Neural cell (in vitro differentiated cells): ENCODE measurements around the gene KRT33A. TPM values are rescaled to one million over a fixed set of nuclear protein-coding genes. Genes with fewer than 3 reads are reported as not detected.

Experiments
- H2AFZ ChIP-seq: fragments of 200-600, 300-800 bp; sonication (generic), shearing (Covaris generic); 2 replicates; pipeline ENCODE4 v1.6.0; 2014; ENCODE audit warnings: low read depth, mild to moderate bottlenecking, antibody characterized with exemption, low read length, moderate library complexity
- H3F3A ChIP-seq: fragments of 200-600 bp; shearing (Covaris generic); 2 replicates; pipeline ENCODE4 v1.6.1; 2016; ENCODE audit warnings: mild to moderate bottlenecking, moderate library complexity, mixed read lengths, antibody characterized with exemption, low read length; ENCODE audit not compliant: insufficient read depth, poor library complexity, severe bottlenecking
- H3K27ac ChIP-seq: fragments of 200-600, 300-800 bp; sonication (generic), shearing (Covaris generic); 2 replicates; pipeline ENCODE4 v1.5.1; 2014; ENCODE audit warnings: mild to moderate bottlenecking, low read length, moderate library complexity
- H3K27me3 ChIP-seq: fragments of 300-800, 200-600 bp; sonication (generic), shearing (Covaris generic); 2 replicates; pipeline ENCODE4 v1.6.0; 2014; ENCODE audit warnings: mild to moderate bottlenecking, low read depth, low read length, moderate library complexity; ENCODE audit not compliant: insufficient read depth
- H3K36me3 ChIP-seq: fragments of 300-800, 200-600 bp; sonication (generic), shearing (Covaris generic); 2 replicates; pipeline ENCODE4 v1.5.1; 2014; ENCODE audit warnings: mild to moderate bottlenecking, antibody characterized with exemption, low read length, moderate library complexity; ENCODE audit not compliant: insufficient read depth
- H3K4me2 ChIP-seq: fragments of 300-800, 200-600 bp; sonication (generic), shearing (Covaris generic); 2 replicates; pipeline ENCODE4 v1.6.0; 2014; ENCODE audit warnings: mild to moderate bottlenecking, low read length
- H3K4me3 ChIP-seq: fragments of 300-800, 200-600 bp; sonication (generic), shearing (Covaris generic); 2 replicates; pipeline ENCODE4 v1.5.1; 2014; ENCODE audit warnings: mild to moderate bottlenecking, low read length, moderate library complexity
- H3K79me2 ChIP-seq: fragments of 200-600 bp; shearing (Covaris generic); replicated peaks from 2 replicates; pipeline ENCODE4 v1.6.0; 2014; ENCODE audit warnings: mild to moderate bottlenecking, low read length, moderate library complexity; ENCODE audit not compliant: insufficient read depth
- H3K9ac ChIP-seq: fragments of 300-800, 200-600 bp; sonication (generic), shearing (Covaris generic); 2 replicates; pipeline ENCODE4 v1.6.1; 2016; ENCODE audit warnings: mild to moderate bottlenecking, low read length, mixed read lengths
- H3K9me2 ChIP-seq: fragments of 200-600 bp; shearing (Covaris generic); 2 replicates; pipeline ENCODE4 v1.6.1; 2016; ENCODE audit warnings: mild to moderate bottlenecking, low read length, mixed read lengths; ENCODE audit not compliant: insufficient read depth
- H3K9me3 ChIP-seq: fragments of 200-600, 300-800 bp; sonication (generic), shearing (Covaris generic); 2 replicates; pipeline ENCODE4 v1.6.1; 2016; ENCODE audit warnings: mild to moderate bottlenecking, mixed run types, low read length, moderate library complexity, mixed read lengths
- H4K20me1 ChIP-seq: fragments of 200-600 bp; shearing (Covaris generic); 2 replicates; pipeline ENCODE4 v1.6.1; 2016; ENCODE audit warnings: mild to moderate bottlenecking, mixed run types; ENCODE audit not compliant: insufficient read depth
- CTCF ChIP-seq: fragments of 450-650 bp; IDR thresholded peaks from 2 replicates; pipeline ENCODE4 v1.5.1; 2014; ENCODE audit warnings: antibody characterized with exemption, mild to moderate bottlenecking, moderate library complexity; ENCODE audit not compliant: poor library complexity, severe bottlenecking
- EP300 ChIP-seq: fragments of 450-650 bp; conservative IDR thresholded peaks from 2 replicates; pipeline ENCODE4 v1.6.1; 2014; ENCODE audit warnings: antibody characterized with exemption, mild to moderate bottlenecking, moderate library complexity; ENCODE audit not compliant: poor library complexity, severe bottlenecking
- EZH2 ChIP-seq: fragments of 200-600, 300-800 bp; shearing (Covaris generic), sonication (generic); IDR thresholded peaks from 2 replicates; pipeline ENCODE4 v1.6.1; 2014; ENCODE audit warnings: antibody characterized with exemption, low read length, borderline replicate concordance, mild to moderate bottlenecking; ENCODE audit not compliant: insufficient read depth, poor library complexity, severe bottlenecking
- MXI1 ChIP-seq: fragments of 450-650 bp; conservative IDR thresholded peaks from 2 replicates; pipeline ENCODE4 v1.6.1; 2014; ENCODE audit warnings: antibody characterized with exemption, mild to moderate bottlenecking; ENCODE audit not compliant: poor library complexity, severe bottlenecking
- POLR2AphosphoS5 ChIP-seq: IDR thresholded peaks from 2 replicates; pipeline ENCODE4 v1.6.1; 2012
- RAD21 ChIP-seq: fragments of 450-650 bp; conservative IDR thresholded peaks from 2 replicates; pipeline ENCODE4 v1.6.1; 2014; ENCODE audit warnings: antibody characterized with exemption, mild to moderate bottlenecking, moderate library complexity
- REST ChIP-seq: IDR thresholded peaks from 2 replicates; pipeline ENCODE4 v1.6.1; 2012; ENCODE audit warnings: borderline replicate concordance
- SMC3 ChIP-seq: fragments of 450-650 bp; conservative IDR thresholded peaks from 2 replicates; pipeline ENCODE4 v1.6.1; 2014; ENCODE audit warnings: antibody characterized with exemption, mild to moderate bottlenecking, moderate library complexity; ENCODE audit not compliant: poor library complexity
- TAF1 ChIP-seq: IDR thresholded peaks from 2 replicates; pipeline ENCODE4 v1.6.1; 2012; ENCODE audit warnings: low read depth
- polyA plus RNA-seq: library from polyadenylated mRNA; depleted of rRNA; stranded (reverse); fragments of >200 nt; gene quantifications from 2 replicates; pipeline ENCODE4 v1.2.3, GENCODE V29; 2014

The KRT33A gene
- polyA plus RNA-seq, 1 donor from 2014 or later = not detected

DNA sequence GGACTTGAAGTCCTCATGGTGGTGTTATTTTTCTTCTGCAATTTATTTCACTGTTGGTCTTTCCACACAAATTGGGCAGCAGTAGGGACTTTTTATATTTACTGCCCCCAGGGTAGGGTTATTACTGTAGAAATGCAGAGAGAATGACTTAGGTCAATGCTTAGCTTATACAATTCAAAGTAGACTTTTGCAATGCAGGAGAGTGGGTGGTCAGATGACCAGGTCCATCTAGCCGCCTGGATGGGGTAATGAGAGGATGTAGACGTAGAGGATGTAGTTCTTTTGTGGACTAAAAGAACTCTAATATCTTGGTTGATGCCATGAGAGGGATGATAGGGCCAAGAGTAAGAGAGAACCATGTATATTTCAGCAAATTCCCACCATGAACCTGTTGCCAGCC, 32.4 kb downstream of the KRT33A start:
- H3K36me3 ChIP-seq = no peaks in the 10 kb centered on the region
- no peak overlapping the region for H3K4me2 ChIP-seq
- no peaks in the 10 kb centered on the region for H3K79me2 ChIP-seq
- no peaks in the 10 kb centered on the region for H3K9me2 ChIP-seq
- TF ChIP-seq CTCF = no peak
- no peak for TF ChIP-seq SMC3
- no peak for TF ChIP-seq EP300
- TF ChIP-seq POLR2AphosphoS5 = no peak
- no peak for TF ChIP-seq REST
- no peak for TF ChIP-seq MXI1
- no peak for TF ChIP-seq RAD21
- no peak for TF ChIP-seq TAF1
- no peak for TF ChIP-seq EZH2
- no peak overlapping the region for H3K4me3 ChIP-seq
- no peaks in the 10 kb centered on the region for H3K9me3 ChIP-seq
- H2AFZ ChIP-seq = no peak overlapping the region
- no peaks in the 10 kb centered on the region for H3K27me3 ChIP-seq
- no peak overlapping the region for H3K27ac ChIP-seq
- H3K9ac ChIP-seq = no peak overlapping the region
- no peaks in the 10 kb centered on the region for H4K20me1 ChIP-seq
- H3F3A ChIP-seq = no peaks in the 10 kb centered on the region

DNA sequence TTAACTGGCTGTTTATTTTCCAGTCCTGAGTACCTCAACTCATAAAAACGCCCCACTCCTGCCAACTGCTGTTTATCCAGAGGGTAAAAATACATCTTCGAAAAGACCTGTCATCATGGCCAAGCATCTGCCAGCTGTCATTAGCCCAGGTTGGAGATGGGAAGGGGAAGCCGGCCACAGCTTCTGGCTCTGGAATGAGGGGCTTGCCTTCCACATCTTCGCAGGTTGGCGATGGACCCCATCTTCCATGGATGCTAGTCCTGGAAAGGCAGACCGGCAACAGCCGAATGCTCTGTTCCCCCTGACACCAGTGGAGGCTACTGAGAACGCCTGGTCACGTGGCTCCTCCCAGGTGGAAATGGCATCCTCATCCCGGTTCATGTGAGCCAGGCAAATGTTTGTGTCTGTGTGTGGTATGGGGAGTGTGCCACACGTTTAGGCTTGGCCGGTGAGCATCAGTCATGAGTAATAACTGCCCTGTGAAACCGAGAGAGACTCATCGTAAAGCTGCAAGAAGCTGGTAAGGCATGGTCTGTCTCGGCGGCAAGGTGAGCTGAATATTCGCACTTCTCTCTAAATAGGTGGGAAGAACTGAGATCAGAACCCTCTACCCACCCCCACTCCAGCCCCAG, 34.7 kb downstream of the KRT33A start:
- H3K27ac ChIP-seq = no peak overlapping the region
- no peak overlapping the region for H2AFZ ChIP-seq
- no peak overlapping the region for H3K4me3 ChIP-seq
- no peak overlapping the region for H3K9ac ChIP-seq
- no peak for TF ChIP-seq REST
- TF ChIP-seq RAD21 = no peak
- no peak for TF ChIP-seq CTCF
- TF ChIP-seq MXI1 = no peak
- TF ChIP-seq TAF1 = no peak
- TF ChIP-seq EZH2 = no peak
- TF ChIP-seq EP300 = no peak
- TF ChIP-seq POLR2AphosphoS5 = no peak
- H3K27me3 ChIP-seq = no peaks in the 10 kb centered on the region
- no peaks in the 10 kb centered on the region for H4K20me1 ChIP-seq
- no peak overlapping the region for H3K4me2 ChIP-seq
- no peaks in the 10 kb centered on the region for H3K36me3 ChIP-seq
- H3K9me2 ChIP-seq = no peaks in the 10 kb centered on the region
- no peaks in the 10 kb centered on the region for H3K79me2 ChIP-seq
- no peaks in the 10 kb centered on the region for H3K9me3 ChIP-seq
- H3F3A ChIP-seq = no peaks in the 10 kb centered on the region
